ENCODE results near the gene NUDT4.
A peak's percentile ranks its signal among the peaks of the same experiment; 100 is the strongest.
"Not testable (repeated sequence)": the region's sequence is repeated elsewhere in the genome, so short reads cannot be mapped to it uniquely, and the experiment has no call there.

NUDT4 gene

DNA sequence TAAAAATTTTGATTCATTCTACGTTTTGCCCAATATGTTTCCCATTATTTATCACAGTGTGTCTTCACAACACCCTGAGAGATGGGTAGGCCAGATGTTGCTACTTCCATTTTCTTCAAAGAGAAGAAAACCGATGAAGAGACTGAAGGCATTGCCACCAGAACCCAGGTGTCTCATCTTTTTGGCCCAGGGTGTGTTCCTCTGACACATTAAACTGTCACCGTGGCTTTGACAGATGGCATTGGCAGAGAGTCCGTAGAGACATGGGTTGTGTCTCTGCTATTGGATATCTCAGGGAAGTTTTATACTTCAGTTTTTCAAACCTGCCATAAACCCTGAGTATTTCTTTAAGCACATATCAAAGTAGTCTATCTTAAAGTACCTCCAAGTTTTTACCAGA lies 11.3 kb upstream of the NUDT4 start:
- DNase-seq (ENCODE audit: low spot score), result no peak

DNA sequence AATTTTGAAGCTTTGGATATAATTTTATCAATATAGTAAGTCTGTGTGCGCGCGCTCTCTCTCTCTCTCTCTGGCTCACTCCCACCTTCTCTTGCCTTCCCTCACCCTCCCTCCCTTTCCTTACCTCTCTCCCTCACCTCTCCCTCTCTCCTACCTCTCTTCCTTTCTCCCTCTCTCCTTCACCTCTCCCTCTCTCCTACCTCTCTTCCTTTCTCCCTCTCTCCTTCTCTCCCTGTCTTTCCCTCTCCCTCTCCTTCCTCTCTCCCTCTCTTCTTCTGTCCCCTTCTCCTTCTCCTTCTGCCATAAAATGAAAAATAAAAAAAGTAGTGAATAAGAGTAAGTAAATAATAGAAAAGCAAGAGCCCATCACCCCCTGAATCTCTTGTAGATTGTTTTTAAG lies 9.0 kb upstream of the NUDT4 start:
- no peak for DNase-seq (ENCODE audit: low spot score)

DNA sequence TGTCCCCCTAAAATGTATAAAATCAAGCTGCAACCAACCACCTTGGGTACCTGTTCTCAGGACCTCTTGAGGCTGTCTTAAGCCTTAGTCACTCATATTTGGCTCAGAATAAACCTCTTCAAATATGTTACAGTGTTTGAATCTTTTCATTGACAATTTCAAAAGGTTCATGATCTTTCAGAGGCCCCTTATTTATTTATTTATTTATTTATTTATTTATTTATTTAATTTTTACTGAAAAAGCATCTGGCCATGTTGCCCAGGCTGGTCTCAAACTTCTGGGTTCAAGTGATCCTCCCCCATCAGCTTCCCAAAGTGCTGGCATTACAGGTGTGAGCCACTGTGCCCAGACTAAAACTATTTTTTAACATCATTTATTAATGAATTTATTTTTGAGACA lies 8.2 kb upstream of the NUDT4 start:
- no peak for DNase-seq (ENCODE audit: low spot score)

DNA sequence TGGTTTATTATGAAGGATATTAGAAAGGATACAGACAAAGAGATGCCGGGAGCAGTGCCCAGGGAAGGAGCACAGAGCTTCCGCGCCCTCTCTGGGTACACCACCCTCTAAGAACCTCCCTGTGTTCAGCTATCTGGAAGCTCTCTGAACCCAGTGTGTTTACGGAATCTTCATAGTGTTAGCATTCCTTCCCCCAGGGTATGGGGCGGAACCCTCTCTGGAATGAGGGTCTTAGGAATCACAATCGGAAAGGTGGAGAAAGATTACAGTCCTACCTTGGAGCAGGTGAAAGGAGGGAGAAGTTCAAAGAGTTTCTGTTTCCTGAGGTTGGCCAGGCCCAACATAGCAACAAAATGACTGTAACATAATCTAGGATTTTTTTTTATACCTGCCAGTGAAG lies 6.8 kb upstream of the NUDT4 start:
- DNase-seq (ENCODE audit: low spot score), result no peak

DNA sequence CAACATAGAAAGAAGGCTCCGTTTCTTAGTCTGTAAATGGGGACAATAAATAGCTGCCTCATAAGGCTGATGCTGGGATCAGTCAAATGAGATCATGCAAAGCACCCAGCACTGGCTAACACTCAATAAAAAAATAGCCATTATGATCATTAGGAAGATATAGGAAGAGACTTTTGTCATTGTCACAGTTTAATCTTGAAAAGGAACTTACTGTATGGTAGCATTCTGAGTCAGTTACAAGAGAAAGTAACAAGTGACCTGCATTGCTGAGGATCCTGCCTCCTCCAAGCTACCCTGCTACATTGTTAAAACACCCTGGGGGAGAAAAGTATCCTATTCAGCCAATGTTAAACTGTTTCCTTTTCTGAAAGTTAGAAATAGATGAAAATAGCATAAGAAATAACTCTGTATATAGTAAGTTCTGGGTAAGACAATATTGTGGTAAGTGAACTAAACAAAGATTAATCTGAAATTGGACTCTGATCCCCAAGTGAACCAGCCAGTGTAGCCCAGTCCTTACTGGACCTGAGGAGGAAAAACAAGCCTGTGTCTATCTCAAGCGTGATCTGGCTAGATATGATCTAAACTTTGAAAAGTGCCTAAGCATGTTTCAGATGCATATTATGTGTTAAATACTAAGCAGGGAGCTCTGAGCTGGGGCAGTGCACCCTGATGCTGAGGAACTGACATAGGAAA lies 3.6 kb upstream of the NUDT4 start:
- DNase-seq (ENCODE audit: low spot score), result no peak

DNA sequence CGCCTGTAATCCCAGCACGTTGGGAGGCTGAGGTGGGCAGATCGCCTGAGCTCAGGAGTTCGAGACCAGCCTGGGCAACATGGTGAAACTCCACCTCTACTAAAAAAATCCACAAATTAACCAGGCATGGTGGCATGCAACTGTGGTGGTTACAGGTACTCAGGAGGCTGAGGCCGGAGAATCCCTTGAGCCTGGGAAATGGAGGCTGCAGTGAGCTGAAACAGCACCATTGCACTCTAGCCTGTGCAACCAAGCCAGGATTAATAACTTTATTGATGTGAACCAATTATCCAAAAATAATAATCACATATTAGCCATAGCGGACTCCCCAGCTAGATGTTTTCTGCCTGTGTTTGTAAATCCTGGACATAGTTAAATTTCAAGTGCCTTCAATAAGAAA lies 1.8 kb upstream of the NUDT4 start:
- DNase-seq (ENCODE audit: low spot score), result no peak

DNA sequence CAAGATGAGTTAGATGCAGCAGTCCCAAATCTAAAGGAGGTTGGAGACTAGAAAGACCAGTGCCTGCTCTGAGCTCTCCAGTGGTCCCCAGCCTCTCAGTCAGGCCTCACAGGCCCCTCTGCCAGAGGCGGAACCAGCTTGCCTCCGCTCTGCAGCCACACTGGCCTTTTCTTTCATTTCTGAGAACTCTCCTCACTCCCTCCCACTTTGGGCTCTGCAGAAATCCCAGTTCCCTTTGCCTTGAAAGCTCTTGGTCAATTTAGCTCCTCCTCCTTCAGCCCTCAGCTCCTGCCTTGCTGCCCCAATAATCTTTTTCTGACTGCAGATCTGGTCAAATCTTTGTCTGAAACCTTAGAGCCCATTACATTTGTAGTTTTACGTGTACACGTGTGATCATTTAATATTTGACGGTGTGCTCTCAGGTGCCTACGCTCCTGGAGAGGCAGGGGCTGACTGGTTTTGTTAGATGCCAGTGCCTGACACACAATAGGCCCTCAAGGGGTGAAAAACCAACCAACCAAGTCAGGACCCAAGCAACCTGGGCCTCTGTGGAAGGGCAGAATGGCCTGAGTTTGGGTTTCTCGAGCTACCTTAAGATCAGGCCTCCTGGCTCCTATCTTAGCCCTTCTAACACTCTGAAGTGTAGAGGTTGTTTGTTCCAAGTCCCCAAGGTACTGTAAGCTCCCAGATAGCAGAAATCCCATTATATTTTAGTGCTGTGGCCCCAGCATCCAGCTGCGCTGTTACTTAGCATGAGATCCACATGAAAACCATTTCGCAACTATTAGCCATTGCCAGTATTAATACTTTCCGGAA lies 1.1 kb upstream of the NUDT4 start:
- no peak for DNase-seq (ENCODE audit: low spot score)

DNA sequence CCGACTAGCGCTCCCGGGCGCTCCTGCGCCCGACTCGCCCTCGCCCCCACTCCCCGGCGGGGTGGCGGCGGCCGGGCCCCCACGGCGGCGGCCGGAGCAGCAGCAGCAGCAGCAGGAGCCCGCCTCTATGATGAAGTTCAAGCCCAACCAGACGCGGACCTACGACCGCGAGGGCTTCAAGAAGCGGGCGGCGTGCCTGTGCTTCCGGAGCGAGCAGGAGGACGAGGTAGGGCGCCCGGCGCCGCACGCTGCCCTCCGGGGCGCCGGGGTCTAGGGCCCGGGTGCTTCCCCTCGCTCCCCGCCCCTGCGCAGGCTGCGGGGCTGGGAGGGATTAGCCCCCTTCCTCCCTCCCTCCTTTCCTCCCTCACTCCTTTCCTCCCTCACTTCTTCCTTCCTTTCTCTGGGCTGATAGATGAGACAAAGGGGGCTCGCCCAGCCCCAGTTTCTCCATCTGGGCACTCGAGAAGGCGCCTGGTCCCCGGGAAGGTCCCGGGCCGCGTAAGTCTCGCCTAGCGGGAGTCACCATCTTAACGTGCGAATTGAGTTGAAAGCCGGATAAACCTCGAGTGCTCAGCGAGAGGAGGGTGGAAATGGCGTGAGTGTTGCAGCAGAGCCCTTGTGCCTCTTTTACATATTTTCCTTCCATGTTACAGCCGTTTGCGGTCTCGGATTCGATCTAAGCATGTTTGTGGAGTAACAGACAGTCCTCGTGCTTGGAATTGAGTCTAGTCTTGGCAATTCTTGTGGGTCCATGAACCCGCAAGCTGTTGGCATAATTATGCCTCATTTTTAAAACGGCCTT lies 672 bp downstream of the NUDT4 start:
- DNase-seq (ENCODE audit: low spot score), result peak; percentile 51

DNA sequence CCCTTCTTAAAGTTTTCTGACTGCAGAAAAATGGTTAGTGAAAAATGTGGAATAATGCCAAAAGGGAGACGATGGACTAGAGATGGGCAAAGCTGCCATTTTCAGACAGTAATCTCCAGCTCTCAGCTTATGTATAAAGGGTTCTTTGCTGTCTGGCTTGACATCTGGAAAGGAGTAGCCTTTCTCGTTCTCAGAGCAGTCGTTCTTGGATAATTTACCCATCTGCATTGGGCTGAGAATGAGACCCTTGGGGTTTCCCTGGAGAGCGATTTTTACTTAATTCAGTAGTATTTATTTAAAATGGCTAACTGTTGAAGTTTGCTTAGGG lies 1.2 kb downstream of the NUDT4 start:
- no peak for DNase-seq (ENCODE audit: low spot score)

DNA sequence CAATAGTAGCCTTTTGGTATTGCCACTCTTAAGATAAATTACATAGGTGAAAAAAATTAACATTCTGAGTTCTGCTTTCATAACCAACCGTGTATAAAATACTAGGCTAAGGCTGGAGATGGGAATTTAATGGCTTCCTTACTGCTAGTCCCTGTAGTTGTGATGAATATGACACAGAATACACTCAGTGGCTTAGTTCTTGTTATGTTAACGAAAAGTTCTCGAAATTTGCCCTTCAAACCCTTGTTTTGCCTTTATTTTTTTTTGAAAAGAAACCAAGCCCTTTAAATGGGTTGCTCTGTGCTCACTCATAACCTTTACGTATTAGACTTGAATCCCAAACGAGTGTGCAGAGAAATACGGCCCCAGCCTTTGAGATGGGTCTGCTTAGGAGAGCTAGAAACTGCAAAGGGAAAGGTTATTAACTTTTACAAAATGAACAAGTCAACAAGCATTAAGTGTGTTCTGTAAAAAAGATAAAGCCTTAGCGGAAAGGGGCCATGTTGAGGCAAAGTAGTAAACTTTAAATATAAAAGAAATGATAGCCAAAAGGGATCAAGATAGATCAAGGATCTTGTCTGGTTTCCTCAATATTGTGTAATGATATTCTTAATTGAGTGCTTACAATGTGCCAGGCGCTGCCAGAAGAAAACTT lies 1.7 kb downstream of the NUDT4 start:
- no peak for DNase-seq (ENCODE audit: low spot score)

DNA sequence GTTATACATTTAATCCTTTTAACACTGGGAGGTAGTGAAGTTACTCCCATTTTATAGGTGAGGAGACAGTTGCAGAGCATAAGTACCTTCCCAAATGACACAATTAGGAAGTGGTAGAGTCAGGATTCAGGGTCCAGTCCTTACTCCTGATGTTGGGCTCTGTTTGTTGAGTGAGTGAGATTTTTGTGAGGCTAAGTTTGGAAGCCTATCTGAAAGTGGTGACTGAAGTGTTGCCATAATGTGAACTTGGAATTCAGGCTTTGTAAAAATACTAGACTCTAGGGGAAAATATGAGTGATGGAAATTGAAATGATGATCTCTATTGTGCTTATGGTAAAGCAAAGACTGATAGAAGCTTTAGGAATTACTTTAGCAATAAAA lies 2.2 kb downstream of the NUDT4 start:
- no peak for DNase-seq (ENCODE audit: low spot score)

DNA sequence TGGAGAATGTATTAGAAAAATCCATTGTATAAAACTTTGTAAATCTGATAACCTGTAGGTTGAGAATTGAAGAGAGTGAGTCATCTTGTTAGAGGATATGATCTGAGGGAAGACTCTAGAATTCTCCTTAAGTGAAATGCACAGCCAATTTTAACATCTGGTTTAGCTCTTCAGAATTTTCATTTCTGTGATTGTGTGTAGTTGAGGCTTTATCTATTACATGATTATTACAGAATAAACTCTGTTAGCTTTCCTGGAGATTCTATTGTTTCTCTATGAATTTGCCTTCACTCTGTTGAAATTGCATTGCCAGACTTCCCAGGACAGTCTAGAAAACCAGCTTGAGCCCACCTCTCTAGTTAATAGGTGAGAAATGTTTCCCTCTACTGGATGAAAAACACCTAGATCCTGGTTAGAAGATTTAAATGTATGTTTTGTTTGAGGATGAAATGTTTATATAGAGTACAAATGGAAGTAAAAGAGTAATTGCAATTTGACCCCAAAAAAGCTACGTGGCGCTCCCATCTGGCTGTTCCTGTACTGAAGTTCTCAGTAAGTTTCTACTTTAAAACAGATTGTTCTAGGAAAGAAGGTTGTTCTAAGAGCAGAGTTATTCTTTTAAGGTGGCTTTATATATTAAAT lies 2.9 kb downstream of the NUDT4 start:
- DNase-seq (ENCODE audit: low spot score), result no peak

DNA sequence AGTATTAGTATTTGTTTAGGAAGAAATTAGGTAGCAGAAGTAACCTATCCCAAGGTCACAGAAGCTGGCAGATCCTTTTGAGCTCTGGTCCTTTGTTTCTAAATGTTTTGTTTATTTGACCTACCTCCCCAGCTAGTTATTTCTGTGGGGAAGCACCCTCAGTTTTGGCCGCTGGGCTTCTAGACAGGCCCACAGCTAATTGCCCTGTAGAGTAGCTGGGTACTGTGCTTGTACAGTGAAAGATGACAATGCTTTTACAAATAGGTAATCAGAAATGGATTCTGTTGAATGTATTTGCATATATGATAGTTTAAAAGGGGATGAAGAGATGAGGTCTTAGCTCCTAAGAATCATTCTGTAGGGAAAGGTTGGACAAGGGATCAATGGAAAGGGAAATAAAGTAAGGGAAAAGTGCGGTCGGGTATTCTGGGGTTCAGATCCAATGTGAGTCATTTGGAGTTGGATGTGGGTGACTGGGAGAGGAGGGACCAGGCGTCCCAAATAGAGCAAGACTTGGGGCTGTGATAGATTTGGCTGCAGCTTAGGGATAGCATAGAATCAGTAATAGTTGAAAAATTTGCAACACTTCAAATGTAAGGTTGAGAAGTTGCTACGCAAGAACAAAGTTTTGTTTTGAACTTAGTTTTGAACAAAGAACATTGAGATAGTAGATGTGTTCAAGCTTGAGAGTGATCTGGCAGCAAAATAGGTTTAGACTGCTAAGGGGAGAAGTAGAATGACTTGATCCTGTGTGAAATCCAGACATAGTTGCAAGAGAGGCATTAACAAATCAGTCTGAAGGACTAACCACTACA lies 3.6 kb downstream of the NUDT4 start:
- DNase-seq (ENCODE audit: low spot score), result no peak

DNA sequence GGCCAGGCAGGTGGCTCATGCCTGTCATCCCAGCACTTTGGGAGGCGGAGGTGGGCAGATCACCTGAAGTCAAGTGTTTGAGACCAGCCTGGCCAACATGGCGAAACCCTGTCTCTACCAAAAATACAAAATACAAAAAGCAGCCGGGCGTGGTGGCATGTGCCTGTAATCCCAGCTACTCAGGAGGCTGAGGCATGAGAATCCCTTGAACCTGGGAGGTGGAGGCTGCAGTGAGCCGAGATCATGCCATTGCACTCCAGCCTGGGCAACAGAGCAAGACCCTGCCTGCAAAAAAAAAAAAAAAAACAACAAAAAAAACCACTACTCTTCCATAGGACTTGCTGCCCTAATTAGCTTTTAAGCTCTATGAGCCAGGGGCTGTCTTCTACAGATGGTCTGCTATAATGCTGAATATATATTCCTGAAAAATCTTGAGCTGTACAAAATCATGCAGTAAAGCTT lies 4.3 kb downstream of the NUDT4 start:
- DNase-seq (ENCODE audit: low spot score), result not testable (repeated sequence)

DNA sequence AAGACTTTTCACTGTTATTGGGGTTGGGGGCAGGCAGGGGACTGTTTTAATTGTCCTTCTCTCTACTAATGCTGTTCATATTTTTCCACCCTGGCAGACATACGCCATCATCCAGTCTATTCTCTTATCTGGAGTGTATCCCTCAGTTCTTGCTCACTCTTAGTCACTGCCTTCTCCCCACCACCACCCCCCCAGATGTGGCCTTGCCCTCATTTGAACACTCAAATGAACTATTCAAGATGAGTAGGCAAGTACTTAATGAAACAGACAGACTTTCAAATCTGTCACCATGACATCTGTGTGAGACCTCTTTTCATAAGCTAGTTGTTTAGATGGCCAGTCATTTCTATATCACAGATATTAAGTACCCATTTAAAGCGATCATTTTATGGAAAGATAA lies 10.1 kb downstream of the NUDT4 start:
- no peak for DNase-seq (ENCODE audit: low spot score)

DNA sequence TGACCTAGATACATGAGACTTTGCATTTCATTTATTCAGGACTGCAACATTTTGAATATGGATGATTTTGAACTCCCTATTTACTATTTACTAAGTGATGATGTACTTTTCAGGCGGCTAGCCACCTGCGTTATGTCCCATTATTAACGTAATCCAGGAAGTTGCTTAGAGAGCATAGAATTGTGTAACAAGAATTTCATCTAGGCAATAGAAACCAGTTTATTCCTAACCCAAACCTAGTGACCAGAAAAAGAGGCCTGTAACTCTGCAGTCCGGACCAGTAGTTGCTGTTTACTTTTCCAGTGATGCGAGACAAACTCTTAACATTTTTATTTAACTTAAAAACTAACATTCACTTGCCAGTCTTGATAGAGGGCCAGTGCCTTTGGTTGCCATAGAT lies 12.3 kb downstream of the NUDT4 start:
- DNase-seq (ENCODE audit: low spot score), result no peak

DNA sequence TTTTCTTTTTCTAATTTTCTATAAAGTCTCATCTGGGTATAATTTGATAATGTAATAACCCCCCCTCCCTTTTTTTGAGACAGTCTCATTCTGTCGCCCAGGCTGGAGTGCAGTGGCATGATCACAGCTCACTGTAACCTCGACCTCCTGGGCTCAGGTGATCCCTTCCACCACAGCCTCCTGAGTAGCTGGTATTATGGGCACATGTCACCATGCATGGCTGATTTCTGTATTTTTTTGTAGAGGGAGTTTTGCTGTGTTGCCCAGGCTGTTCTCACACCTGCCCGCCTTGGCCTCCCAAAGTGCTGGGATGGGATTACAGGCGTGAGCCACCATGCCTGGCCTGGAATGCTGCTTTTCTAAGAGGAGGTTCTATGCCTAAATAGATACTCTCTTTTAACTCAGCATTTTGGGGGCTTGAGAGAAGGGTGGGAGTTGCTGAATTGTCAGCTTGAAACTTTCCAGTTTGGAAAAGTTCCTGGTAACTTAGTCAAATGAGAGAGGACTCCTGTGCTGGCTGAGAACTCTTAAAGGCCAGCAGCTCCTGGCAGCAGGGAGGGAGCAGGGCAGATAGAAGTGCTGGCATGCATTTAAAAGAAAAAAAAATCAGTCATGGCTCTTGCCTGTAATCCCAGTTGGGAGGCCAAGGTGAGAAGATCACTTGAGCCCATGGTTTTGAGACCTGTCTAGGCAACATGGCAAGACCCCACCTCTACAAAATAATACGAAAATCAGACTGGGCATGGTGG lies 13.0 kb downstream of the NUDT4 start:
- no peak for DNase-seq (ENCODE audit: low spot score)

DNA sequence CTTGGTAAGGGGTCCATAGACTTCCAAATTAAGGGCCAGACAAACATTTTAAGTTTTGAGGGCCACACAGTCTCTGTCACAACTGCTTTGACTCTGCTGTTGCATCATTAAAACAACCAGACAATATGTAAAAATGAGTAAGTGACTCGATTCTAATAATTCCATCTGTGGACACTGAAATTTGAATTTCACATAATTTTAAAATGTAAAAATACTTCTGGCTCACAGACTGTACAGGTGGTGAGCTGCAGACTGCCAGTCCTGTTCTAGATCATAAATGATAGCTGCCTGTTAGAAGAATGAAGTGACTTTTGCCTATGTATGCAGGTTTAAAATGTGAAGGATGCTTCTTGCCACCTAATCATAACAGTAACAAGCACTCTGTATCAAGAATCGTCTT lies 15.7 kb downstream of the NUDT4 start:
- DNase-seq (ENCODE audit: low spot score), result no peak

DNA sequence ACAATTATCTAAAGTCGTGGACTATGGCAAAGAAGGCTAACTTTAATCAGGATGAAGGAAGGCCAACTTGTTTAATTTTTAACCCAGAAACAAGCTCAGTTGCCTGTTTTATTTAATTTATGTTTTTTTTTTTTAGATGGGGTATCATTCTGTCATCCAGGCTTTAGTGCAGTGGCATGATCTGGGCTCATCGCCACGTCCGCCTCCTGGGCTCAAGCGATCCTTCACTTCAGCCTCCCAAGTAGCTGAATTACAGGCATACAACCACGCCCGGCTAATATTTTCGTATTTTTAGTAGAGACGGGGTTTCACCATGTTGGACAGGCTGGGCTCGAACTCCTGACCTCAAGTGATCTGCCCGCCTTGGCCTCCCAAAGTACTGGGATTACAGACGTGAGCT lies 19.7 kb downstream of the NUDT4 start:
- DNase-seq (ENCODE audit: low spot score), result no peak

DNA sequence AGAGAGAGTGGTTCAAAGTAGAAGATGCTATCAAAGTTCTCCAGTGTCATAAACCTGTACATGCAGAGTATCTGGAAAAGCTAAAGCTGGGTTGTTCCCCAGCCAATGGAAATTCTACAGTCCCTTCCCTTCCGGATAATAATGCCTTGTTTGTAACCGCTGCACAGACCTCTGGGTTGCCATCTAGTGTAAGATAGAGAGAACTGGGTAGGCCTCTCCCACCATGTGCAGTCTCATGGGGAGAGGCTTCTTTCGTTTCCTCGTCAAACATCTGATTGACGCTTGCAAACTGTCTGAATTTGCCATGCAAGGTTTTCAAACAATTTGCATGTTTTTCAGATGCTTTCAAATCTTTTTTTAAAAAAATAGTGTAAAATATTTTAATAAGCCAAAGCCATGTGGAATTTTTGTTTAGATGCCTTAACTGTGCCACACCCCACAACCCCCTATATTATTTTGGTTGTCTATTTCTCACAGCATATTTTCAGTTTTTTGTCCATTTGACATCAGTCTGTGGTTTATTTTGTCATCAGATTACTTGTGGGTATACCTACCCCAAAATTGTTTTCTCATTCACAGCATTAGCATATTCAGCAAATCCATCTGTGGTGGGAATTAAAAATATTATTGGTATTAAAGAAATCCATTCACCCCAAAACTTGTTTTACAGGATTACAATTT lies 21.6 kb downstream of the NUDT4 start:
- DNase-seq (ENCODE audit: low spot score), result not testable (repeated sequence)
